HepG2 (cell line): Measurements from ENCODE around the gene RRBP1. TPM values are rescaled to one million over a fixed set of nuclear protein-coding genes. Genes with fewer than 3 reads are reported as not detected.

Experiments used
- KAT2B ChIP-seq: fragments of 150-350 bp; IDR thresholded peaks from 2 replicates; pipeline ENCODE4 v1.6.1; 2014; ENCODE audit warnings: low read depth, low read length, borderline replicate concordance
- KLF12 ChIP-seq: sonication (generic); formaldehyde crosslinking; IDR thresholded peaks from 2 replicates; pipeline ENCODE4 v1.4.0; 2020; ENCODE audit warnings: missing genetic modification reagents, borderline replicate concordance
- MXI1 ChIP-seq: IDR thresholded peaks from 3 replicates; pipeline ENCODE4 v1.6.1; 2012; ENCODE audit warnings: low read depth, low read length, inconsistent platforms, borderline replicate concordance
- SOX6 ChIP-seq, 2 experiments: fragments of 450-650 bp in 1 of 2; sonication (generic) in 1 of 2; formaldehyde crosslinking in 1 of 2; IDR thresholded peaks; 2 replicates each; pipeline versions ENCODE4 v1.4.0 to v1.6.1; 2017 to 2020; ENCODE audit warnings: antibody characterized with exemption in 1 of 2, mild to moderate bottlenecking in 1 of 2, missing genetic modification reagents in 1 of 2
- TBX3 ChIP-seq: fragments of 450-650 bp; IDR thresholded peaks from 2 replicates; pipeline ENCODE4 v1.6.1; 2017; ENCODE audit warnings: antibody characterized with exemption, mild to moderate bottlenecking, inconsistent platforms, borderline replicate concordance
- TEAD3 ChIP-seq: optimal IDR thresholded peaks from 2 replicates; pipeline ENCODE3; 2016; ENCODE audit warnings: borderline replicate concordance
- U2AF1 ChIP-seq: fragments of 200-400 bp; formaldehyde crosslinking; optimal IDR thresholded peaks from 2 replicates; pipeline ENCODE3; 2017; ENCODE audit warnings: mild to moderate bottlenecking, low read depth, low read length
- ZIK1 ChIP-seq: sonication (generic); formaldehyde crosslinking; IDR thresholded peaks from 2 replicates; pipeline ENCODE4 v1.5.0; 2020; ENCODE audit warnings: mild to moderate bottlenecking, low read depth, missing genetic modification reagents, borderline replicate concordance
- ZNF234 ChIP-seq: sonication (generic); formaldehyde crosslinking; conservative IDR thresholded peaks from 2 replicates; pipeline ENCODE4 v1.5.1; 2020; ENCODE audit warnings: mild to moderate bottlenecking, missing genetic modification reagents
- ZNF550 ChIP-seq: sonication (generic); formaldehyde crosslinking; IDR thresholded peaks from 2 replicates; pipeline ENCODE4 v1.4.0; 2020; ENCODE audit warnings: mild to moderate bottlenecking, missing genetic modification reagents, borderline replicate concordance
- ZNF615 ChIP-seq: sonication (generic); formaldehyde crosslinking; IDR thresholded peaks from 2 replicates; pipeline ENCODE4 v1.5.0; 2020; ENCODE audit warnings: mild to moderate bottlenecking, missing genetic modification reagents, borderline replicate concordance
- ZNF772 ChIP-seq: sonication (generic); formaldehyde crosslinking; IDR thresholded peaks from 2 replicates; pipeline ENCODE4 v1.5.0; 2020; ENCODE audit warnings: mild to moderate bottlenecking, missing genetic modification reagents
- polyA plus RNA-seq, 8 experiments: library from polyadenylated mRNA; depleted of rRNA in 3 of 8; stranded (reverse) in 7 of 8; unstranded in 1 of 8; fragments of >200 nt; fragmentation: Illumina TruSeq in 4 of 8; extraction: Trizol in 4 of 8; gene quantifications; 2 replicates each; pipeline versions ENCODE4 v1.2.1 to v1.2.3, GENCODE V29; 2011 to 2016; ENCODE audit warnings: low read depth in 4 of 8, missing spikeins in 1 of 8, mixed read lengths in 1 of 8; ENCODE audit not compliant: insufficient read depth in 1 of 8
- total RNA-seq, 5 experiments: library from RNA; depleted of rRNA; stranded (reverse); fragments of >200 nt; fragmentation: Illumina TruSeq; extraction: Trizol; gene quantifications; 2 replicates each; pipeline ENCODE4 v1.2.3, GENCODE V29; 2016; ENCODE audit warnings: low read depth in 1 of 5
- TF ChIP-seq, protein P1 (sequence below), 2 experiments: fragments of 450-650 bp in 1 of 2; sonication (generic) in 1 of 2; formaldehyde crosslinking in 1 of 2; IDR thresholded peaks; 2 replicates each; pipeline versions ENCODE4 v1.6.1 to v1.8.0; 2016 to 2022; ENCODE audit warnings: antibody characterized with exemption in 1 of 2, mild to moderate bottlenecking in 1 of 2, missing genetic modification reagents in 1 of 2
- TF ChIP-seq, protein P2 (sequence below): sonication (generic); formaldehyde crosslinking; IDR thresholded peaks from 2 replicates; pipeline ENCODE4 v1.4.0; 2020; ENCODE audit warnings: missing genetic modification reagents
- TF ChIP-seq, protein P3 (sequence below): sonication (generic); formaldehyde crosslinking; IDR thresholded peaks from 2 replicates; pipeline ENCODE4 v1.4.0; 2020; ENCODE audit warnings: missing genetic modification reagents, borderline replicate concordance
- TF ChIP-seq, protein P4 (sequence below): sonication (generic); formaldehyde crosslinking; IDR thresholded peaks from 2 replicates; pipeline ENCODE4 v1.4.0; 2020; ENCODE audit warnings: missing genetic modification reagents

Gene RRBP1
- total and polyA plus RNA-seq, 2 of the 13 experiments (the other 11 are each of a cell fraction or from before 2014, with no cell fraction given), result 150 to 222 TPM

DNA sequence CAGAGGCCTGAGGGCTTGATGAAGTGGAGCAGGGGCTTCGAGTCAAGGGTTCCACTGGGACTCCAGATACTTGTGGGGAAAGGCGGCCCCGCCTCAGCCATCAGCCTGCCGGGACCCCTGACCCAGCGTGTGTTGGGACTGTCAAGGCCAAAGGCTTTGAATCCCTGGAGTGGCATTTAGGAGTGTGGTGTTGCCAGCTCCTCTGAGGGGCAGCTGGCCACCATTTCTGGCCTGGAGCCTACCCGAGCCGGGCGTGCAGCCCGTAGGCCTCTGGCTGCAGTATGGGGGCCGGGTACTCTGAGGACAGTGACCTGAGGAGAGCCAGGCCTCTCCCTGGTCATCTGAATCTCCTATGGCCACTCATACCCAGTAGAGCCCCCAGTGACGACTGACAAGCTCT lies 40.0 kb downstream of the RRBP1 start (continued):
- TF ChIP-seq, protein P1, sequence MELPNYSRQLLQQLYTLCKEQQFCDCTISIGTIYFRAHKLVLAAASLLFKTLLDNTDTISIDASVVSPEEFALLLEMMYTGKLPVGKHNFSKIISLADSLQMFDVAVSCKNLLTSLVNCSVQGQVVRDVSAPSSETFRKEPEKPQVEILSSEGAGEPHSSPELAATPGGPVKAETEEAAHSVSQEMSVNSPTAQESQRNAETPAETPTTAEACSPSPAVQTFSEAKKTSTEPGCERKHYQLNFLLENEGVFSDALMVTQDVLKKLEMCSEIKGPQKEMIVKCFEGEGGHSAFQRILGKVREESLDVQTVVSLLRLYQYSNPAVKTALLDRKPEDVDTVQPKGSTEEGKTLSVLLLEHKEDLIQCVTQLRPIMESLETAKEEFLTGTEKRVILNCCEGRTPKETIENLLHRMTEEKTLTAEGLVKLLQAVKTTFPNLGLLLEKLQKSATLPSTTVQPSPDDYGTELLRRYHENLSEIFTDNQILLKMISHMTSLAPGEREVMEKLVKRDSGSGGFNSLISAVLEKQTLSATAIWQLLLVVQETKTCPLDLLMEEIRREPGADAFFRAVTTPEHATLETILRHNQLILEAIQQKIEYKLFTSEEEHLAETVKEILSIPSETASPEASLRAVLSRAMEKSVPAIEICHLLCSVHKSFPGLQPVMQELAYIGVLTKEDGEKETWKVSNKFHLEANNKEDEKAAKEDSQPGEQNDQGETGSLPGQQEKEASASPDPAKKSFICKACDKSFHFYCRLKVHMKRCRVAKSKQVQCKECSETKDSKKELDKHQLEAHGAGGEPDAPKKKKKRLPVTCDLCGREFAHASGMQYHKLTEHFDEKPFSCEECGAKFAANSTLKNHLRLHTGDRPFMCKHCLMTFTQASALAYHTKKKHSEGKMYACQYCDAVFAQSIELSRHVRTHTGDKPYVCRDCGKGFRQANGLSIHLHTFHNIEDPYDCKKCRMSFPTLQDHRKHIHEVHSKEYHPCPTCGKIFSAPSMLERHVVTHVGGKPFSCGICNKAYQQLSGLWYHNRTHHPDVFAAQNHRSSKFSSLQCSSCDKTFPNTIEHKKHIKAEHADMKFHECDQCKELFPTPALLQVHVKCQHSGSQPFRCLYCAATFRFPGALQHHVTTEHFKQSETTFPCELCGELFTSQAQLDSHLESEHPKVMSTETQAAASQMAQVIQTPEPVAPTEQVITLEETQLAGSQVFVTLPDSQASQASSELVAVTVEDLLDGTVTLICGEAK (IDR thresholded peaks at IDR 0.05), result no peak
- TF ChIP-seq, protein P1 (CRISPR knock-in tag; IDR thresholded peaks at IDR 0.05), result no peak
- TF ChIP-seq, protein P2, sequence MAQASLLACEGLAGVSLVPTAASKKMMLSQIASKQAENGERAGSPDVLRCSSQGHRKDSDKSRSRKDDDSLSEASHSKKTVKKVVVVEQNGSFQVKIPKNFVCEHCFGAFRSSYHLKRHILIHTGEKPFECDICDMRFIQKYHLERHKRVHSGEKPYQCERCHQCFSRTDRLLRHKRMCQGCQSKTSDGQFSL, result no peak
- TF ChIP-seq TBX3, result no peak
- no peak for TF ChIP-seq SOX6 (IDR thresholded peaks at IDR 0.05)
- no peak for TF ChIP-seq SOX6 (CRISPR knock-in tag; IDR thresholded peaks at IDR 0.05)
- TF ChIP-seq ZIK1 (CRISPR knock-in tag), result no peak
- TF ChIP-seq ZNF615 (CRISPR knock-in tag), result no peak
- TF ChIP-seq, protein P3, sequence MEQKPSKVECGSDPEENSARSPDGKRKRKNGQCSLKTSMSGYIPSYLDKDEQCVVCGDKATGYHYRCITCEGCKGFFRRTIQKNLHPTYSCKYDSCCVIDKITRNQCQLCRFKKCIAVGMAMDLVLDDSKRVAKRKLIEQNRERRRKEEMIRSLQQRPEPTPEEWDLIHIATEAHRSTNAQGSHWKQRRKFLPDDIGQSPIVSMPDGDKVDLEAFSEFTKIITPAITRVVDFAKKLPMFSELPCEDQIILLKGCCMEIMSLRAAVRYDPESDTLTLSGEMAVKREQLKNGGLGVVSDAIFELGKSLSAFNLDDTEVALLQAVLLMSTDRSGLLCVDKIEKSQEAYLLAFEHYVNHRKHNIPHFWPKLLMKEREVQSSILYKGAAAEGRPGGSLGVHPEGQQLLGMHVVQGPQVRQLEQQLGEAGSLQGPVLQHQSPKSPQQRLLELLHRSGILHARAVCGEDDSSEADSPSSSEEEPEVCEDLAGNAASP, result no peak
- no peak for TF ChIP-seq MXI1
- no peak for TF ChIP-seq TEAD3 (CRISPR knock-in tag)
- no peak for TF ChIP-seq ZNF550 (CRISPR knock-in tag)
- TF ChIP-seq ZNF234 (CRISPR knock-in tag), result no peak
- TF ChIP-seq U2AF1, result no peak
- no peak for TF ChIP-seq KLF12
- no peak for TF ChIP-seq KAT2B
- TF ChIP-seq ZNF772 (CRISPR knock-in tag), result 0 out of 2 replicates have a peak, but pooled peaks have one; percentile 35
- TF ChIP-seq, protein P4, sequence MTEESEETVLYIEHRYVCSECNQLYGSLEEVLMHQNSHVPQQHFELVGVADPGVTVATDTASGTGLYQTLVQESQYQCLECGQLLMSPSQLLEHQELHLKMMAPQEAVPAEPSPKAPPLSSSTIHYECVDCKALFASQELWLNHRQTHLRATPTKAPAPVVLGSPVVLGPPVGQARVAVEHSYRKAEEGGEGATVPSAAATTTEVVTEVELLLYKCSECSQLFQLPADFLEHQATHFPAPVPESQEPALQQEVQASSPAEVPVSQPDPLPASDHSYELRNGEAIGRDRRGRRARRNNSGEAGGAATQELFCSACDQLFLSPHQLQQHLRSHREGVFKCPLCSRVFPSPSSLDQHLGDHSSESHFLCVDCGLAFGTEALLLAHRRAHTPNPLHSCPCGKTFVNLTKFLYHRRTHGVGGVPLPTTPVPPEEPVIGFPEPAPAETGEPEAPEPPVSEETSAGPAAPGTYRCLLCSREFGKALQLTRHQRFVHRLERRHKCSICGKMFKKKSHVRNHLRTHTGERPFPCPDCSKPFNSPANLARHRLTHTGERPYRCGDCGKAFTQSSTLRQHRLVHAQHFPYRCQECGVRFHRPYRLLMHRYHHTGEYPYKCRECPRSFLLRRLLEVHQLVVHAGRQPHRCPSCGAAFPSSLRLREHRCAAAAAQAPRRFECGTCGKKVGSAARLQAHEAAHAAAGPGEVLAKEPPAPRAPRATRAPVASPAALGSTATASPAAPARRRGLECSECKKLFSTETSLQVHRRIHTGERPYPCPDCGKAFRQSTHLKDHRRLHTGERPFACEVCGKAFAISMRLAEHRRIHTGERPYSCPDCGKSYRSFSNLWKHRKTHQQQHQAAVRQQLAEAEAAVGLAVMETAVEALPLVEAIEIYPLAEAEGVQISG (CRISPR knock-in tag), result peak; percentile 4; the same call in 1 of the 2 replicates
